Prostate gland (tissue), 2 donors: ENCODE results near the gene PRUNE1. TPM values are rescaled to one million over a fixed set of nuclear protein-coding genes. Genes with fewer than 3 reads are reported as not detected.

ENCODE experiments used
- DNase-seq: peaks from one replicate; pipeline ENCODE4 v3.0.0-alpha.2; 2019; ENCODE audit warnings: low spot score
- H3K27ac ChIP-seq, 2 donors: fragments of 200-600 bp; sonication (generic); 2 replicates each; pipeline ENCODE4 v1.5.1; 2017 to 2019
- H3K27me3 ChIP-seq: fragments of 200-600 bp; sonication (generic); replicated peaks from 2 replicates; pipeline ENCODE4 v1.5.1; 2019; ENCODE audit not compliant: insufficient read depth
- H3K36me3 ChIP-seq, 2 donors: fragments of 200-600 bp; sonication (generic); 1 replicate in 1 of 2; 2 replicates in 1 of 2; pipeline versions ENCODE4 v1.5.1 to v1.8.1; 2017 to 2019
- H3K4me1 ChIP-seq: fragments of 200-600 bp; sonication (generic); replicated peaks from 2 replicates; pipeline ENCODE4 v1.5.1; 2019
- H3K4me3 ChIP-seq, 2 donors: fragments of 200-600 bp; sonication (generic); 2 replicates each; pipeline ENCODE4 v1.5.1; 2017 to 2019
- H3K9me3 ChIP-seq: fragments of 200-600 bp; sonication (generic); 2 replicates; pipeline ENCODE4 v1.5.1; 2017
- POLR2A ChIP-seq: fragments of 450-650 bp; IDR thresholded peaks from one replicate; pipeline ENCODE4 v1.6.1; 2016; ENCODE audit warnings: antibody characterized with exemption, mild to moderate bottlenecking
- POLR2AphosphoS5 ChIP-seq: sonication (generic); formaldehyde crosslinking; IDR thresholded peaks from one replicate; pipeline ENCODE4 v1.6.1; 2017; ENCODE audit warnings: antibody characterized with exemption
- WGBS: methylation state at CpG from one replicate; pipeline ENCODE4 v1.1.5; 2018; 5-methylcytosine and 5-hydroxymethylcytosine counted together
- intact Hi-C: fragments of 100-400 bp; cut with DNase I; formaldehyde crosslinking; loops from one replicate; pipeline ENCODE4 v1.14.2; 2022
- total RNA-seq, 2 donors: library from RNA; depleted of rRNA; stranded (reverse); fragments of >200 nt; gene quantifications; one replicate each; pipeline ENCODE4 v1.1.0, GENCODE V29; 2016
- TF ChIP-seq, protein P1 (sequence below), 4 experiments: fragments of 200-600 bp in 2 of 4; fragments of 450-650 bp in 2 of 4; sonication (generic) in 2 of 4; IDR thresholded peaks; 1 replicate in 3 of 4; 2 replicates in 1 of 4; pipeline ENCODE4 v1.5.1; 2016 to 2019; ENCODE audit warnings: antibody characterized with exemption in 4 of 4, mild to moderate bottlenecking in 2 of 4, moderate library complexity in 2 of 4

Gene PRUNE1
- total RNA-seq, 2 donors from 2014 or later = 29.2 to 37.5 TPM

DNA sequence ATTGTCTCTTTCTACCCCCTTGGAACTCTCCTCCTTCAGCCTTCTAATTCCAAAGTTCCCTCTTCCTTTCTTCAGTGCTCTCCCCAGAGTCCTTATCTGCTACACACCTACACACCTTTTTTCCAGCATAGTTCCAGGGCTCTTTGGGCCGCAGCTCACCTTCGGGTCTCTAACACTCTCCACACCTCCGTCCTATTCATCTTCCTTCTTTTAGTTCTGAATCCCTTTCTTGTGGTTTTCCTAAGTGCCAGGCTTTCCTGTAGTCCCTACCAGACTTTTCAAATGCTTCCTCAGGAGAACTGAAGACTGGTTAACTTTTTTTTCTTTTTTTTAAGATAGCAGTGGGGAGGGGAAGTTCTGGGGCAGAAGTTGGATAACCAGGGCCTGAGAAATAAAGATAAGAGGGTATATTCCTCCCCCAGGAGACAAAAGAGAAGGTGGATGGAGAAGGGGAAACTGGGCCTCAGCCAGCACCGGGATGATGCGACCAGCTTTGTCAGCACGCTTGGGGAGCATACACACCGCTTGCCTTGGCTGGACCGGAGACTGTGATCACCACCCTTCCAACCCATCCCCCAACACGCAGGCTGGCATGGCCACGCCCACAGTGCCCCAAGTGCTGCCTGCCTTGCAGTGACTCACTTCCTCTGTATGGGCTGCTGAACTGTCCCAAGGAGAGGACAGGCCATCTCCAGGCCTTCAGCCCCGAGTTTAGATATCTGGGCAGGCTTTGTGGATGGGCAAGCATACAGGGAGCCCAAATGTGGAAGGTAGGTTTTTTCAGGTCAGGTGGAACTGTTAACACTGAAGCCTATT lies 31.2 kb upstream of the PRUNE1 start:
- 59% methylated on average over 11 of the region's 11 CpGs for WGBS
- H3K27me3 ChIP-seq = no peaks in the 10 kb centered on the region
- peaks cover 12% of the 10 kb centered on the region for H3K4me1 ChIP-seq
- intact Hi-C loops = loop anchor here (10.0 kb wide), 2 partner anchors 102 to 512 kb away; partner anchors contain the start of gene ARNT
- H3K9me3 ChIP-seq = no peaks in the 10 kb centered on the region
- H3K27ac ChIP-seq = no peak overlapping the region
- TF ChIP-seq POLR2A = peak; percentile 29
- TF ChIP-seq, protein P1, sequence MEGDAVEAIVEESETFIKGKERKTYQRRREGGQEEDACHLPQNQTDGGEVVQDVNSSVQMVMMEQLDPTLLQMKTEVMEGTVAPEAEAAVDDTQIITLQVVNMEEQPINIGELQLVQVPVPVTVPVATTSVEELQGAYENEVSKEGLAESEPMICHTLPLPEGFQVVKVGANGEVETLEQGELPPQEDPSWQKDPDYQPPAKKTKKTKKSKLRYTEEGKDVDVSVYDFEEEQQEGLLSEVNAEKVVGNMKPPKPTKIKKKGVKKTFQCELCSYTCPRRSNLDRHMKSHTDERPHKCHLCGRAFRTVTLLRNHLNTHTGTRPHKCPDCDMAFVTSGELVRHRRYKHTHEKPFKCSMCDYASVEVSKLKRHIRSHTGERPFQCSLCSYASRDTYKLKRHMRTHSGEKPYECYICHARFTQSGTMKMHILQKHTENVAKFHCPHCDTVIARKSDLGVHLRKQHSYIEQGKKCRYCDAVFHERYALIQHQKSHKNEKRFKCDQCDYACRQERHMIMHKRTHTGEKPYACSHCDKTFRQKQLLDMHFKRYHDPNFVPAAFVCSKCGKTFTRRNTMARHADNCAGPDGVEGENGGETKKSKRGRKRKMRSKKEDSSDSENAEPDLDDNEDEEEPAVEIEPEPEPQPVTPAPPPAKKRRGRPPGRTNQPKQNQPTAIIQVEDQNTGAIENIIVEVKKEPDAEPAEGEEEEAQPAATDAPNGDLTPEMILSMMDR (IDR thresholded peaks at IDR 0.05) = no peak
- TF ChIP-seq POLR2AphosphoS5 = peak; percentile 7
- peak; percentile 22 for DNase-seq
- no peaks in the 10 kb centered on the region for H3K36me3 ChIP-seq
- no peak overlapping the region for H3K4me3 ChIP-seq

DNA sequence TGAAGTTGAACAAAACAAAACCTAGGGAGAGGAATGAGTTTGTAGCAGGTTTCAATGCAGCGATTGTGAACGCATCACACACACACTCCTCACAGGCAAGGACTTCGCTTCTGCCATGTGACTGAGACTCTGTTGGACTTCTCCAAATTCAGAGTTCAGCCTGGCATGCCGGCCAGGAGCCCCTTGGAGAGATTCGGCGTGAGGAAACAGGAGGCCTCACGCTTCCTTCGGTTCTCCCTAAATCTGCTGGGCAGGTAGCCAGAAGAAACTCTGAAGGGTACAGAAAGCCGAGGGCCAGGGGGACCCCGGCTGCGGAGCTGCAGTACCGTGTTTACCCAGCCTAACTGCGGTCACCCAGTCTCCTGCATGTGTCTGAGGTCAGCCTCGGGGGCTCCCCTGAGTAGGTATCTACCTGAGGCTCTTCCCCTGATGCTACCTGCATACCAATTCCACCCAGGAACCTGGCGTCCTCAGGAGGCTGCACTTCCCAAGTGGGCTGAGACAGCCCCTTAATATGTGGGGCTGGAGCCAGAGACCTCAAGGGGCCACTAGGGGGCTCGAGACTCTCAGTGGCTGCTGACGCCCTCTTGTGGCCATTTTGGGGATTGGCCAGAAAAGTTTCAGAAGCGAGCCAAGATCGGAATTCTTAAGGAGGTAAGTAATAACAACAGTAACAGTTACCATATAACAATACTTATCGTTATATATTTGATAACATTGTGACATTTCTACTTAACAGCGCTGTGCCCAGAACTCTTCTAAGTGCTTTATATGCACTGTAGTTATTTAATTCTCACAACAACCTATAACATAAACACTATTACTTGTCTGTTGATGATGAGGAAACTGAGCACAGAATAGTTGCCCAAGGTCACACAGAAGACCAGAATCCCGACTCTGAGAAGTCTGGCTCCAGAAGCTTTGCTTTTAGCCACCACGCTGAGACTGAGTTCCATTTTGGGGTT lies 28.9 kb upstream of the PRUNE1 start:
- WGBS = 21% methylated on average over 22 of the region's 23 CpGs
- Histone ChIP-seq H3K4me1 (peaks cover 3% of the 10 kb centered on the region), H3K36me3 (no peaks in the 10 kb centered on the region), H3K4me3 (no peak overlapping the region), H3K27ac (peak overlapping the region in 1 of 2 donors; percentile 44), H3K27me3 (no peaks in the 10 kb centered on the region), H3K9me3 (no peaks in the 10 kb centered on the region)
- TF ChIP-seq POLR2A (no peak), POLR2AphosphoS5 (peak; percentile 77)
- TF ChIP-seq, protein P1 (IDR thresholded peaks at IDR 0.05) = peak; percentile 96 to 99 (median 96)
- DNase-seq = peak; percentile 85
- intact Hi-C loops = loop anchor here (10.0 kb wide), 2 partner anchors 105 to 515 kb away; partner anchors contain the start of gene ARNT

GRCh38 chr1:150981177-150981804 lies 27.0 kb upstream of the PRUNE1 start:
- TF ChIP-seq, protein P1 (IDR thresholded peaks at IDR 0.05) = no peak
- TF ChIP-seq POLR2A (no peak), POLR2AphosphoS5 (no peak)
- Histone ChIP-seq H3K36me3 (no peaks in the 10 kb centered on the region), H3K4me3 (no peak overlapping the region), H3K27ac (no peak overlapping the region), H3K27me3 (no peaks in the 10 kb centered on the region), H3K9me3 (no peaks in the 10 kb centered on the region), H3K4me1 (peaks cover 3% of the 10 kb centered on the region)
- intact Hi-C loops = no loop called here
- no peak for DNase-seq
- 79% methylated on average over 6 of the region's 6 CpGs for WGBS

DNA sequence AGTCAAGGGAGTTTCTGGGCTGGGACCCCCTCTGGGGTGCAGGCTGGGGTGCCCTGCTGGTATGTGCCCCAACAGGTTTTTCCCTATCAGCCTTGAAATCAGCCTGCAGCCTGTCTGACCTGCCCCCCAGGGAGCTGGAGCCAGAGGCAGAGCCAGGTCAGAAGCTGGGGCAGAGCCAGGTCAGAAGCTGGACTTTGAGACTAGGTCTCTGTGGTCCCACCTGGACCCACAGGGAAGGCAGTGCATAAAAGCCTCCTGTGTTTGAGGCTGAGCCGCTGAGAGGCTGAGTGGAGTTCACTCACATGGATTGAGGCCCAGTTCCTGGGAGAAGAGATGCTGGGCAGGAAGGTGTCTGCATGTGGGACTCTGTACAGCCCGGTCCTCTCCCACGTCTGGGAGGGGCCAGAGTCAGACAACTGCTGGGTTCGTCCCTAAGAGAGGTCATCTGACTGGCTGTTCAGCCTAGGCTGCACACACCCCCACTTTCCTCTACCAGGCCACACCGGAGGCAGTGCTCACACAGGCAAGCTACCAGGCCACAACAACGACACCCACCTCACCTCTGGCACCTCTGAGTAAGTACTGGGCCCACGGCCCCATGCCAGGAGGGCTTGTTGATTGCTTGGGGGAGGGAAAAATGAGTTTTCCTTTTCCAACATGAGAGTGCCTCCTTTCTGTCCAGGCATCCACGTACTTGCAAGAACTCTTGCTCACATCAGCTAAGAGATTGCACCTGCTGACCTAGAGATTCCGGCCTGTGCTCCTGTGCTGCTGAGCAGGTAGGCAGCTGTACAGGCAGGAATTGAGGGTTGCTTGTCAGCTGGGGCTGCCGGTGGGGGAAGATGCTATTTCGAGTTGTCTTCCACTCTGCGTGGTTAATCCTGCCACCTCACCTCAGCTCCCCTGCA lies 26.2 kb upstream of the PRUNE1 start, which contains the start of gene ANXA9:
TSS of gene ANXA9 (plus strand) at position 488 of the 908 bp plus-strand sequence. CDS start 814 bp downstream, outside the sequence.
- TF ChIP-seq POLR2AphosphoS5 (no peak), POLR2A (peak; percentile 30)
- TF ChIP-seq, protein P1 (IDR thresholded peaks at IDR 0.05) = no peak
- Histone ChIP-seq H3K4me3 (no peak within 1 kb of the TSS), H3K36me3 (no peaks in the 10 kb centered on the region), H3K4me1 (peaks cover 3% of the 10 kb centered on the region), H3K27ac (no peak within 1 kb of the TSS), H3K27me3 (no peaks in the 10 kb centered on the region), H3K9me3 (no peaks in the 10 kb centered on the region)
- intact Hi-C loops = no loop called here
- WGBS = 61% methylated on average over 12 of the region's 12 CpGs
- DNase-seq = no peak
